ENCODE measurements around the gene ATXN7.

DNA sequence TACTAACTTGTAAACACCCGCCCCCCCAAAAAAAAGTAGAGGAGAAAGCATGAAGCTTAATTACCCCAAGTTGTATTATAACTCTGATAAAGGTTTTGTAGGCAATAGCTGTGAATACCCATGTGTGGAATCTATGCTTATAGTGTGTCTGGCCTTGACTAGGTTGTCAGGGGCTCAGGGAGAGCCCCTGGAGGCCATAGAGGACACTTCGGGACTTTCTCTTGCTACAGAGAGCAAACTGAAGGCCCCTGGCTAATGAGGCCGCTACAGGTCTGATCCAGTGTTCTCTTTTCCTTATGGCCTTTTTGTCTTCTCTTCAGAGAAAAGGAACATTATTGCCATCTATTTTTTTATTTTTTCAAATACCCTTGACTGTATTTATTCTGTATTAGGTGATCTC, 67.6 kb downstream of the ATXN7 start:
- TF ChIP-seq, protein P1, sequence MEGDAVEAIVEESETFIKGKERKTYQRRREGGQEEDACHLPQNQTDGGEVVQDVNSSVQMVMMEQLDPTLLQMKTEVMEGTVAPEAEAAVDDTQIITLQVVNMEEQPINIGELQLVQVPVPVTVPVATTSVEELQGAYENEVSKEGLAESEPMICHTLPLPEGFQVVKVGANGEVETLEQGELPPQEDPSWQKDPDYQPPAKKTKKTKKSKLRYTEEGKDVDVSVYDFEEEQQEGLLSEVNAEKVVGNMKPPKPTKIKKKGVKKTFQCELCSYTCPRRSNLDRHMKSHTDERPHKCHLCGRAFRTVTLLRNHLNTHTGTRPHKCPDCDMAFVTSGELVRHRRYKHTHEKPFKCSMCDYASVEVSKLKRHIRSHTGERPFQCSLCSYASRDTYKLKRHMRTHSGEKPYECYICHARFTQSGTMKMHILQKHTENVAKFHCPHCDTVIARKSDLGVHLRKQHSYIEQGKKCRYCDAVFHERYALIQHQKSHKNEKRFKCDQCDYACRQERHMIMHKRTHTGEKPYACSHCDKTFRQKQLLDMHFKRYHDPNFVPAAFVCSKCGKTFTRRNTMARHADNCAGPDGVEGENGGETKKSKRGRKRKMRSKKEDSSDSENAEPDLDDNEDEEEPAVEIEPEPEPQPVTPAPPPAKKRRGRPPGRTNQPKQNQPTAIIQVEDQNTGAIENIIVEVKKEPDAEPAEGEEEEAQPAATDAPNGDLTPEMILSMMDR (IDR thresholded peaks at IDR 0.05), result no peak
- TF ChIP-seq POLR2A (IDR thresholded peaks at IDR 0.05), result no peak

All from esophagus squamous epithelium (tissue), 4 donors.